Keratinocyte (primary cell): Measurements from ENCODE around the gene CAPN14. TPM values are rescaled to one million over a fixed set of nuclear protein-coding genes. Genes with fewer than 3 reads are reported as not detected.
A peak's percentile ranks its signal among the peaks of the same experiment; 100 is the strongest.

ENCODE experiments used
- DNase-seq: peaks from one replicate; pipeline ENCODE4 v3.0.0-alpha.2; 2011; ENCODE audit warnings: low read depth, missing footprints, low spot score
- FAIRE-seq: peaks from 2 replicates; lab custom pipeline; 2011; peaks lifted over from hg19 to GRCh38; lab: Jason Lieb, UNC
- H2AFZ ChIP-seq: 2 replicates; pipeline ENCODE4 v1.6.0; 2012; ENCODE audit warnings: low read length, control low read depth, inconsistent platforms; ENCODE audit not compliant: control insufficient read depth
- H3K27ac ChIP-seq: 2 replicates; pipeline ENCODE4 v1.5.1; 2011; ENCODE audit warnings: low read length; ENCODE audit not compliant: control insufficient read depth, insufficient read depth
- H3K27me3 ChIP-seq: 3 replicates; pipeline ENCODE4 v1.6.0; 2011; ENCODE audit warnings: low read length; ENCODE audit not compliant: control insufficient read depth, insufficient read depth; ENCODE audit errors: extremely low read depth
- H3K36me3 ChIP-seq, 2 experiments: 2 replicates in 1 of 2; 3 replicates in 1 of 2; pipeline ENCODE4 v1.5.1; 2011; ENCODE audit warnings: low read length in 2 of 2, mild to moderate bottlenecking in 1 of 2; ENCODE audit not compliant: control insufficient read depth in 2 of 2, insufficient read depth in 2 of 2; ENCODE audit errors: extremely low read depth in 1 of 2
- H3K4me1 ChIP-seq: 3 replicates; pipeline ENCODE4 v1.5.1; 2011; ENCODE audit warnings: low read length; ENCODE audit not compliant: control insufficient read depth, insufficient read depth; ENCODE audit errors: extremely low read depth
- H3K4me2 ChIP-seq: 3 replicates; pipeline ENCODE4 v1.6.0; 2011; ENCODE audit warnings: low read depth, low read length; ENCODE audit not compliant: control insufficient read depth, insufficient read depth; ENCODE audit errors: extremely low read depth
- H3K4me3 ChIP-seq, 3 experiments: fragments of 200-600 bp in 1 of 3; sonication (generic) in 1 of 3; 2 replicates in 2 of 3; 3 replicates in 1 of 3; pipeline ENCODE4 v1.5.1; 2011 to 2016; ENCODE audit warnings: low read length in 3 of 3, mild to moderate bottlenecking in 3 of 3, control low read depth in 2 of 3, inconsistent platforms in 1 of 3, low read depth in 1 of 3, mixed read lengths in 1 of 3, mixed run types in 1 of 3, moderate library complexity in 1 of 3; ENCODE audit not compliant: control insufficient read depth in 2 of 3, insufficient read depth in 2 of 3; ENCODE audit errors: extremely low read depth in 1 of 3
- H3K79me2 ChIP-seq: 2 replicates; pipeline ENCODE4 v1.6.0; 2012; ENCODE audit warnings: low read length; ENCODE audit not compliant: control insufficient read depth, insufficient read depth
- H3K9ac ChIP-seq: 3 replicates; pipeline ENCODE4 v1.6.0; 2011; ENCODE audit warnings: low read length; ENCODE audit not compliant: control insufficient read depth, insufficient read depth; ENCODE audit errors: extremely low read depth
- H3K9me1 ChIP-seq: 3 replicates; pipeline ENCODE4 v1.6.0; 2011; ENCODE audit warnings: low read length; ENCODE audit not compliant: control insufficient read depth, insufficient read depth; ENCODE audit errors: extremely low read depth
- H3K9me3 ChIP-seq: 2 replicates; pipeline ENCODE4 v1.5.1; 2012; ENCODE audit warnings: low read depth, low read length; ENCODE audit not compliant: control insufficient read depth
- H4K20me1 ChIP-seq: 3 replicates; pipeline ENCODE4 v1.6.0; 2011; ENCODE audit warnings: low read length; ENCODE audit not compliant: control insufficient read depth, insufficient read depth; ENCODE audit errors: extremely low read depth
- CTCF ChIP-seq, 3 experiments: IDR thresholded peaks in 1 of 3; conservative IDR thresholded peaks in 1 of 3; optimal IDR thresholded peaks in 1 of 3; 2 replicates in 2 of 3; 3 replicates in 1 of 3; pipeline versions ENCODE3 to v1.5.1; 2011; ENCODE audit warnings: low read length in 3 of 3, mild to moderate bottlenecking in 3 of 3, moderate library complexity in 2 of 3, control low read depth in 1 of 3, inconsistent platforms in 1 of 3; ENCODE audit not compliant: insufficient read depth in 2 of 3; ENCODE audit errors: extremely low read depth in 1 of 3
- EZH2 ChIP-seq: IDR thresholded peaks from one replicate; pipeline ENCODE4 v1.6.1; 2012; ENCODE audit warnings: inconsistent platforms, mild to moderate bottlenecking, low read length, moderate library complexity
- dilution Hi-C: fragments of 300-500 bp; cut with MboI; formaldehyde crosslinking; loops from one replicate; pipeline ENCODE4 v1.7.0; 2020; ENCODE audit warnings: low sequenced_read_pairs; ENCODE audit not compliant: extremely low pct_ligation_motif_present
- polyA plus RNA-seq, 5 experiments: library from polyadenylated mRNA; depleted of rRNA in 3 of 5; stranded (reverse) in 3 of 5; stranded (forward) in 1 of 5; unstranded in 1 of 5; fragments of >200 nt; gene quantifications; 1 replicate in 1 of 5; 2 replicates in 3 of 5; 3 replicates in 1 of 5; pipeline versions ENCODE4 v1.2.1 to v1.2.3, GENCODE V29; 2011 to 2012; ENCODE audit warnings: missing spikeins in 2 of 5, low read depth in 1 of 5, low replicate concordance in 1 of 5

CAPN14 gene
- polyA plus RNA-seq, 1 donor (not counting 4 experiments of a cell fraction or from before 2014, with no cell fraction given), result 1.1 TPM

GRCh38 chr2:31171142-31171541, 46.2 kb downstream of the CAPN14 start:
- Histone ChIP-seq H3K27ac (no peak overlapping the region), H3K4me3 (no peak overlapping the region), H3K79me2 (no peaks in the 10 kb centered on the region), H3K4me2 (no peak overlapping the region), H3K9me1 (no peaks in the 10 kb centered on the region), H3K4me1 (no peaks in the 10 kb centered on the region), H4K20me1 (no peaks in the 10 kb centered on the region), H3K9ac (no peak overlapping the region), H2AFZ (no peak overlapping the region), H3K9me3 (no peaks in the 10 kb centered on the region), H3K36me3 (no peaks in the 10 kb centered on the region), H3K27me3 (no peaks in the 10 kb centered on the region)
- dilution Hi-C loops, result no loop called here
- DNase-seq (no peak), FAIRE-seq (no peak)
- TF ChIP-seq CTCF (optimal IDR thresholded peaks at IDR 0.05 in 1 of 3, IDR thresholded peaks at IDR 0.05 in 1 of 3, conservative IDR thresholded peaks at IDR 0.05 in 1 of 3; ENCODE audit: extremely low read depth in 1 of 3, insufficient read depth in 2 of 3, low read length in 3 of 3) (no peak), EZH2 (no peak)

- H3K36me3 ChIP-seq, result no peaks in the 10 kb centered on the region
- H3K9me3 ChIP-seq, result no peaks in the 10 kb centered on the region
- H2AFZ ChIP-seq, result no peak overlapping the region
- DNase-seq (peak; percentile 25), FAIRE-seq (peak; percentile 95)
- H3K4me2 ChIP-seq, result no peak overlapping the region
- H3K4me1 ChIP-seq, result no peaks in the 10 kb centered on the region
- no peaks in the 10 kb centered on the region for H3K9me1 ChIP-seq
- dilution Hi-C loops, result no loop called here
- no peak for TF ChIP-seq EZH2
- TF ChIP-seq CTCF (optimal IDR thresholded peaks at IDR 0.05 in 1 of 3, IDR thresholded peaks at IDR 0.05 in 1 of 3, conservative IDR thresholded peaks at IDR 0.05 in 1 of 3; ENCODE audit: extremely low read depth in 1 of 3, insufficient read depth in 2 of 3, low read length in 3 of 3), result peak; percentile 94 to 98 (median 98)
- H3K79me2 ChIP-seq, result no peaks in the 10 kb centered on the region
- H3K9ac ChIP-seq, result no peak overlapping the region
- no peak overlapping the region for H3K4me3 ChIP-seq
- no peaks in the 10 kb centered on the region for H4K20me1 ChIP-seq
- H3K27me3 ChIP-seq, result no peaks in the 10 kb centered on the region
- no peak overlapping the region for H3K27ac ChIP-seq
Measured at GRCh38 chr2:31170071-31170698, 47.1 kb downstream of the CAPN14 start.
